Measurements from ENCODE around the gene ZNF839.
"Not testable (repeated sequence)": the region's sequence is repeated elsewhere in the genome, so short reads cannot be mapped to it uniquely, and the experiment has no call there.

Gene ZNF839

DNA sequence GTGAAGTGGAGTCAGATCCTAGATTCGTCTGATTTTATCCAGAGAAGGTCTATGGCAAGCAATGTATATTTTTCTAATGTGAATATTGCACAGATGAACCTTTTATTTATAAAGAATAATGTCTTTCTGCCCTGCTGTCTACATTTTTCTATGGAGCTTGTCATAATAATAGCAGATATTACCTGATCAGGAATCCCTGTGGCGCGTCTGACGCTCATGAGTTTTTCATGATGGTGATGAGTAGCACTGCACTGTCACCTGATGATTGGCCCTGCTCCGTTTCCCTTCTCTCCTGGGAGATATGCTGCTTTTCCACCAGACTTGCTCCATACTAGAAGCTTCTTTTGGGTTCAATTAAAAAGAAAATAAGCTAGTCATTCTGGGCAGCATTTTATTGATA lies 22.7 kb downstream of the ZNF839 start:
- DNase-seq: no peak

DNA sequence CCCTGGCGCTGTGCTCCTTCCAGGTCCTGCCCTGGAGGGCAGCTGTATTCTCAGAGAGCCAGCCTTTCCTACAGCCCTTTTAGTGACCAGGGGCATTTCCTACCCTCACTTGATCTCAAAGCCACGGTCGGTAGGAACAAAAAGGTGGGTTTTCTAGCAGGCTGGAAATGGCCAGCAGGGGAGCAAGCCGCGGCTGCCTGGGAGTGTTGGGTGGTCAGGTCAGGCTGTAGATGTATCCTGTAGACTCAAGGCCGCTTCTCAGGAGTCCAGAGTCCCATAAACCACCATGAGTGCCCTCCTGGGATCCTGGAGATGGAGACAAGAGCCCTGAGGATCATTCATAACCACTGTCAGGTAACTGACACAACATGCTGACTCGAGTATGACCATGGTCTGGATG lies 24.5 kb downstream of the ZNF839 start:
- no peak for DNase-seq

DNA sequence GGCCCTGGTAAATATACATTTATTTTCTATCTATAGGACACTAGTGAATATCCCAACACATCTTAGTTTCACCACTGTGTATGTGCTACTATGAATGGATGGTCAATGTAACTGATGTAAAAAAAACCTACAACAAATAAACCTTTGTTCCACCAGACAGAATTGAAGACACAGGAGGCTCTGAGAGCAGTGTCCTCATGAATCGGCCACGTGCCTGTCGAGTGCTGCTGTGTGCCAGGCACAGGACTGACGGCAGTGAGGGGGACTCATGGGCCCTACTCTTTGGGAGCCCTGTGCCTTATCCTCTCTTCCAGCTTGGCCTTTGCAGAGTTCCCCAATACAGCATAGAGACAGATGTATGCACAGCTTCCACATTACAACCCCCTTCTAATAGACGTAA lies 24.9 kb downstream of the ZNF839 start:
- DNase-seq: no peak

DNA sequence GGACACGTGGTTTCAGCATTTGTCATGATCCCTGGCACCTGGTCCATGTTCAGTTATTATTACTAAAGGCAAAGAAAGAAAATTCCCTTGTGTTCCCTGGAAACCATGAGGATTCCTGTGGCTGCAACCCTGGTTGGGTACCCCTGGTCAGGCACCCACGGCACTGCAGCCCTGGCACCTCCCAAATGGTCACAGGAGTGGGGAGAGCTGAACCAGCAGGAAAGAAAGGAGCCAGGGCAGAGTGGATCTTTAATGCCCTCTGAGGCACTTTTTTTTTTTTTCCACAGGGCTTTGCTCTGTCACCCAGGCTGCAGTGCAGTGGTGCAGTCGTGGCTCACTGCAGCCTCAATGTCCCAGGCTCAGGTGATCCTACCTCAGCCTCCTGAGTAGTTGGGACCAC lies 25.7 kb downstream of the ZNF839 start:
- DNase-seq: no peak

DNA sequence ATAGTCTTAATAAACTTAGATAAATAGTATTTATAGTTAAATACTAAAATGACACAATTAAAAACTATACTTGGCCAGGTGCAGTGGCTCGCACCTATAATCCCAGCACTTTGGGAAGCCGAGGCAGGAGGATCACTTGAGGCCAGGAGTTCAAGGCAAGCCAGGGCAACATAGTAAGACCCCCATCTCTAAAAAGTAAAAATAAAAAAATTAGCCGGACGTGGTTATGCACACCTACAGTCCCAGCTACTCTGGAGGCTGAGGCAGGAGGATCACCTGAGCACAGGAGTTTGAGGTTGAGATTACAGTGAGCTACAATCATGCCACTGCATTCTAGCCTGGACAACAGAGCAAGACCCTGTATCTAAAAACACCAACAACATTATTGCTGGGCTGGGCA lies 27.1 kb downstream of the ZNF839 start:
- no peak for DNase-seq

DNA sequence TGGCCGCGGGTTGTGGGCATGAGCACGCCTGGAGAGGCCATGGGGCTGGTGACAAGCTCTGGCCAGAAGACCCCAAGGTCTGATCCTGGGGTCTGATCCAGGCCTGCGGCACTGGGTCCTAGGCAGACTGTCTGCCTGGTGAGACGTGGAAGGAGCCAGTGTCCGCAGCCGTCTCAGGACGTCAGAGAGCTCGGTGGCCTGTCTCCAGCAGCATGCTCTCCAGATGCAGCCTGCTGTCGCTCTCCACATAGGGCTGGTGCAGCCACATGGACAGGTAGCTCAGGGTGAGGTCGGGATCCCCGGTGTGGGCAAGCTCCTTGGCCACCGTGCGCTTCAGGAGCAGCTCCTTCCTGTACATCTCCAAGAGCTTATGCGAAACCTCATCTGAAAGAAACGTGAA lies 28.8 kb downstream of the ZNF839 start:
- DNase-seq: no peak

DNA sequence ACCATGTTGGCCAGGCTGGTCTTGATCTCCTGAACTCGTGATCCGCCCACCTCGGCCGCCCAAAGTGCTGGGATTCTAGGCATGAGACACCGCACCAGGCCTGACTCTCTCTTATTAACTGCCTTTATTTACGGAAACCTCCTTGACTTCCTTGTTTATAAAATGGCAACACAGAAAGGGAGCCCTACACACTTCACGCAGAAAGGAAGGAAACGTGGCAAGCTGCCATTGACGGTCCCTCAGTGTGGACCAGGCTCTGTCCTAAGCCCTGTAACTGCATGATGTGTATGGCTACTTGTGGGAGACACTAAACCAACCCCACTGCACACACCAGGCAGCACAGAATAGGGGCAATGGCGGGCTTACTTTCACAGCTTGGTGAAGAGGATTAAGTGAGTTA lies 31.5 kb downstream of the ZNF839 start:
- no peak for DNase-seq

DNA sequence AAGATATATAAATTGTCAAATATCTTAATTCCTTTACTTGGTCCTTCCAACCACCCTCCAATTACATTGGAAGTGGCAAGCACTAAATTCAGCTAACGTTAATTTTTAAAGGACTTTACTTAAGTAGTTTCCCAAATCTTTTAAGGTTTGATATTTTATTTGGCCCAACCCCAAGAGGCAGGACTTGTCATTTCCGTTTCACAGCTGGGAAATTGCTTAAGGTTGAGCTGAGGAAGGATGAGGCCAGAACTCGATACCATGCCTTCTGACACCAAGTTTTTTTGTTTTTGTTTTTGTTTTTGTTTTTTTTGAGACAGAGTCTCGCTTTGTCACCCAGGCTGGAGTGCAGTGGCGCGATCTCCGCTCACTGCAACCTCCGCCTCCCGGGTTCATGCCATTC lies 32.0 kb downstream of the ZNF839 start:
- not testable (repeated sequence) for DNase-seq

DNA sequence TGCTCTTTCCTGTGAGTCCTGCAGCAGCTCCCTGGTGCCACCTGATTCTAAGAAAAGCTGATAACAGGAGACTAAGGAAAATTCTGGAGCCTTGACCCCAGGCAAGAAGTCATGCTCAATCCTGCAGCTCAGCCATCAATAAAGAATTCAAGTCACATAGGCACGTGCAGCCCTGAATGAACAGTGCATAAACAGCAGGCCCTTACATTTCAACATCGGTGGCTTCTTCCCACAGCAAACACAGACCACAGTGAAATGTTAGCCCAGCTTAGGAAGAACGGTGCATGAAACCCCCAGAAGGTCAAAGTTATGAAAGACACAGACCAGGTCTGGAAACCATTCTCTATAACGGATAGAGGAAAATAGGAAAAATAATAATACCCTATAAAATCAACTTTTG lies 32.7 kb downstream of the ZNF839 start:
- DNase-seq: no peak

DNA sequence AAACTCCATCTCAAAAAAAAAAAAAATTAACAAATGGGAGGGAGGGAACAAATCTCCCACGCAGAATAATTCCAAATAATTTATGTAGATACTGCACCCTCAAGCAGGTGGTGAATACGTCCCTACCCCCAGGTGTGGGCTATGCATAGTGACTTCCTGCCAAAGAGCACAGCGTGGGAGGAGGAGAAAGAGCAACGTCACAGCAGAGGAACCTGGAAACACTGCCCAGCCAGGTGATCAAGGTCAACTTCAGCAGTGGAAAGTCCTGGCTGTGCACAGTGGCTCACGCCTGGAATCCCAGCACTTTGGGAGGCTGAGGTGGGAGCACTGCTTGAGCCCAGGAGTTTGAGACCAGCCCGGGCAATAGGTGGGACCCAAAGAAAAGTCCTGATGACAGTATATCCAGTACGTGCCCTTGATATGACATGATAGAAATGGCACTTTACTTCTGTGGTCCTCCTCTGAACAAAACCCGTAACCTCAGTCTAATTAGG lies 33.6 kb downstream of the ZNF839 start:
- DNase-seq: no peak

DNA sequence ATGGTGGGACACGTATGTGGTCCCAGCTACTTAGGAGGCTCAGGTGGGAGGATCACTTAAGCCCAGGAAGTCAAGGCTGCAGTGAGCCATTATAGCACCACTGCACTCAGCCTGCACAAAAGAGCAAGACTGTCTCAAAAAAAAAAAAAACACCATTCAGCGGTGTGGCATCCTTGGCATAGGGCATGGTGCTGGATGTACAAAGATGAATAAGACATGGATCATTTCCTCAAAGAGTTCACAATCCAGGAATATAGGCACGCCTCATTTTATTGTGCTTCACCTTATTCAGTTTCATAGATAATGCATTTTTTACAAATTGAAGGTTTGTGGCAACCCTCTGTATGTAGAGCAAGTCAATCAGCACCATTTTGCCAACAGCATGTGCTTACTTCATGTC lies 36.7 kb downstream of the ZNF839 start:
- DNase-seq: no peak

DNA sequence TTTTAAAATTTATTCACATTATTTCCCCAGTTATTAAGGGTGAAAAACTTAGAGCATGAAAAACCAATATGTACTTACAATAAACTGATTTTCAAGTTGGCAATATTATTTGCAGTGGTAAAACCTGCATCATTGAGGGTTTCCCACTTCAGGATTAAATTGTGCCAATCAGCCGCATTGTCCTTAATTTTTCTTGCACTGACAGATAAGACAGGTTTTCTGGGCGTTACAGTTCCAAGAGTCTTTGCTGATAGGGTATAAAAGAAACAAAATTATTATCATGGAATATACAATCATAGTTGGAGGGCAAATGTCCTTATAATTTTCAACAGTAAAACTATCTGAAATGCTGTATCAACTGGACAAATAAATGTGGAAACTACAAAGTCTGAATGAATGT lies 39.8 kb downstream of the ZNF839 start:
- DNase-seq: no peak

DNA sequence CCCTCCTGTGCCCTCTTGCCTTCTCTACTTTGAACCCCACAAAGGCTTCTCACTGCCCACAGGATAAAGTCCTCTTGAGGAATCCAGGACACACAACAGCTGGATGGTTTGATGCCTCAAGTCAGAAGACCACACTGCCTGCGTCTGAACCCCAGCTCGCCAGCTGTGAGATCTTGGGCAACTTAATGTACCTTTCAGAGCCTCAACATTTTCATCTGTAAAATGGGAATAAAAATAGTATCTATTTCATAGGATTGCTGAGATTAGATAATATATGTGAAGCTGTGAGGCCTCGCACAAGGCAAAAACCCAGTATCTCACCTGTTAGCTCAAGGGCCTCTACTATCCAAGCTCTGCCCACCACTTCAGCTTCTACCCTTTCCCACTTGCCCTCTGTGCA lies 40.8 kb downstream of the ZNF839 start:
- no peak for DNase-seq

DNA sequence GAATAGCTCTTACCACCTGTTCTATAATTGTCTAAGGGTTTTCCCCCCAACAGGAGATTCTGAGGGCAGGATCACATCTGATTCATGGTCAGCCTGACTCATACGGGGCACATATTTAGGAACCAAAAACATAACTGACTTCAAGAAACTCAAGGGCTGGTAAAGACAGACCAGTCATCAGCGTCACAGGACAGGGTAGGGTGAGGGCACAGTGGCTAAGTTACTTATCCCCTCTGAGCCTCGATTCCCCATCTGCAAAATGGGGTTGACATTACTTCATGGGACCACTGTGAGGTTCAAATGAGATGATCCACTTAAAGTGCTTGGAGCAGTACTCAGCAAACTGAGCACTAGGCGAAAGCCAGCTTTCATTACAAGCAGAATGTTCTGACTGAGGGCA lies 42.5 kb downstream of the ZNF839 start:
- peak in 1 of 4 experiments; percentile 34 for DNase-seq

DNA sequence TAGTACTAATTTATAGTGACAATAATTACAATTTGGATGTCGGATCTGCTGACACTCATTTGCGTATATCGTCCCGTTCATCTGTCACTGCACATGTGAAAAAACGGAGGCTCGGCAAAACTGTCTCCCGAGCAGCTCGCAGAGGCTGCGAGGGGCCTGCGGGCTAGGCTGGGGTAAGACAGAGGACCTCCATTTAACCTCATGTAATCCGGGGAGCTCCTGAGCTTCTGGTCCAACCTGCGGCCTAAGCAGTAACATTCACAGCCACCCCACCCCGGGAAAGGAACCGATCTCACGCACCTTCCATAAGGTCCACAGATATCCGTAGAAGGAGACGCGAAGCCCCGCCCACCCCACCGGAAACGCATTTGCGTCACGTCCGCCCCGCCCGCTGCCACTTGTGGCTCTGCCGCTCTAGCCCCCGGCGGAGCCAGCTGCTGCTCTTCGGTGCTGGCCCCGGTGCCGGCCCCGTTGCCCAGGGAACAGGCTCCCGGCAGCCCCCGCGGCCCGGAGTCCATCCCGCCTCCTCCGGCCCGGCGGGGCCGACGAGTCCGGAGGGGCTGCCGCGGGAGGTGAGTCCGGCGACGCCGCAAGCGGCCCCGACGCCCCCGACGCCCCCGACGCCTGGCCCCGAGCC lies 43.1 kb downstream of the ZNF839 start, which contains the start of the genes CINP and TECPR2:
Gene CINP (minus strand): TSS at position 346 of the 637 bp plus-strand sequence. CDS start 39 bp downstream, at position 307.
Gene TECPR2 (plus strand): TSS at position 397 of the 637 bp plus-strand sequence. CDS start 13,781 bp downstream, outside the sequence.
- peak; percentile 92 to 95 (median 93) for DNase-seq

DNA sequence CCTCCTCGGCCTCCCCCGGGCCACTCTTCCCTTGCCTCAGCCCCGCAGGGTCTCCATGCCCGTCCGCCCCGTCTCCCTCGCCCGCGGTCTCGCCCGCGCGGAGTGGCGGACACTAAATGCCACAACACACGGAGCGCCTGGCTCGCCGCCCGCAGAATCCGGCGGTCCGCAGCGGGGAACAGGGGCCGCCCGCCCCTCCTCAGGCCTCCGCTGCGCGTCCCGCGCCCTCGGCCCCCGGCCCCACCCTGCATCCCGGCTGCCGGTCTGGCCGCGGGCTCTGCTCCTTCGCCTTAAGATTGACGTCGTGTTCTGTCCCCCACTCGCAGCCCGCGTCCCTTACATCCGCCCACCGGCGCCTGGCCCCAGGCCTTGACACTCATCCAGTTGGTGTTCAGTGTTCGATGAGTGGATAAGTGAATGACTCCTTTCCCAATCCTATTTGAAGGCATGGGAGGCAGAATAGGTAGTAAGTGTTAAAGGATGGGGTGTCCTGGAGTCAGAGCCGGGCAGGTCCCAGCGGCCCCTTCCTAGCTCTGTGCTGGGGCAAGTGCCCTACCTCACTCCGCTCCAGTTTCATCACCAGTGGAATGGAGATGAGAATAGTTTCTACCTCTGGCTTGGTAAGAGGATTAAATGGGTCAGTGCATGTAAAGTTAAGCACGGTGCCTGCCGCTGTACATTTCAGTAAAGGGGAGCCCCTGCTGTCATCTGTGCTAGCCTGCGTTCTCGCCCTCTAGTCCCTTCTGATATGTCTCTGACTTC lies 43.8 kb downstream of the ZNF839 start:
- no peak for DNase-seq

DNA sequence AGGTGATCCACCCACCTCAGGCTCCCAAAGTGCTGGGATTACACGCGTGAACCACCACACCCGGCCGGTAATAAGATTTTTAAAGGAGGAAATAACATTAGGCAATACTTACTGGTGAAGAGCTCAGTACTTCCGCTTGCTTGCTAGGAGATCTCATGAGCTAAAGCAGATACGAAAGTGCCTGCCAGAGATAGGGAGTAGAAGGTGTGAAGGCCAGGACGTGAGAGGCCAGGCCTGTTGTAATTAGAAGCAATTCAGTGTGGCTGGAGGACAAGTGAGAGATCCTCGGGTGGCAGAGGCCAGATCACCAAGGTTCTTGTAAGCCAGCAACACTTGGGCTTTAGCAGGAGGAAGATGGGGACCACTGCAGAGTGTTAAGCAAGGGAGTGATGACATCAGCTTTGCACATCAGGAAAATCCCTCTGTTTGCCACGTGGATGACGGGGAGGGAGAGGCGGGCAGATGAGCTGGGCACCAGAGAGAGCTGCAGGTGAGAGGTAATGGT lies 50.8 kb downstream of the ZNF839 start:
- DNase-seq: no peak

DNA sequence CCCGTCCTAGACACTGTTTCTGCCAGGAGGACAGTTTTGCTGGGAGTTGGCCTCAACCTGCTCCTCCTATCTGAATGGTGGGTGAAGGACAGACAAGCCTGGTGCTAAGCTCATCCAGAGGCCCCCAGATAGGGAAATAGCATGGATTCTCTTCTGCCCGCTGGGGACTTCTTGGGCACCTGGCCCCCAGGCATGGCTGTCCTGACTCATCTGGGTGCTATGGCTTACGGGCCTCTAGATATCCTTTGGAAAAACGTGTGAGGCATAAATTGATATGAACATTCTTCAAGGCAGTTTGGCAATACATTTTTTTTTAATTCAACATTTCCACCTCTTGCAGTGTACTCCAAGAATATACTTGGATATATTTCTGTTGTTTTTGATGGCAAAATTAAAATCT lies 51.8 kb downstream of the ZNF839 start:
- no peak for DNase-seq

DNA sequence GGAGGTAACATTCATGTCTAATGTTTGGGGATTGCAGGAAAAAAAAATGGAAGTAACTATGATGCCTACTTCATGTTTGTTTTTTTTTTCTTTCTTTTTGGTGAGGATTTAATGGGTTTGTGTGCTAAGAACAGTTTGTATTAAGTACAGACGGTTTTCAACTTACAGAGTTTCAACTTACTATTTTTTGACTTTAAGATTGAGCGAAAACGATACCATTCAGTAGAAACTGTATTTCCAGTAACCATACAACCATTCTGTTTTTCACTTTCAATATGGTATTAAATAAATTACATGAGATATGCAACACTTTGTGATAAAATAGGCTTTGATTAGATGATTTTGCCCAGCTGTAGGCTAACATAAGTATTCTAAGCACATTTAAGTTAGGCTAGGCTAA lies 53.6 kb downstream of the ZNF839 start:
- DNase-seq: no peak

DNA sequence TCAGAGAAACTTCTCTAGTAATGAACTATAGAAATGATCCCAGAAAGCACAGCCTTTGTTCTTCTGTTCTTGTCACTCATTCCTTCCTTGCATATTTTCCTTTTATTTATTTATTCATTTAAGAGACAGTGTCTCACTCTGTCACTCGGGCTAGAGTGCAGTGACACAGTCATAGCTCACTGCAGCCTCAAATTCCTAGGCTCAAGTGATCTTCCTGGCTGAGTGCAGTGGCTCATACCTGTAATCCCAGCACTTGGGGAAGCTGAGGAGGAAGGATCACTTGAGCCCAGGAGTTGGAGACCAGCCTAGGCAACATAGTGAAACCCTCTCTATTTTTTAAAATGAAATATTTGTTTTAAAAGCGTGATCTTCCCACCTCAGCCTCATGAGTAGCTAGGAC lies 54.7 kb downstream of the ZNF839 start:
- DNase-seq: no peak

DNA sequence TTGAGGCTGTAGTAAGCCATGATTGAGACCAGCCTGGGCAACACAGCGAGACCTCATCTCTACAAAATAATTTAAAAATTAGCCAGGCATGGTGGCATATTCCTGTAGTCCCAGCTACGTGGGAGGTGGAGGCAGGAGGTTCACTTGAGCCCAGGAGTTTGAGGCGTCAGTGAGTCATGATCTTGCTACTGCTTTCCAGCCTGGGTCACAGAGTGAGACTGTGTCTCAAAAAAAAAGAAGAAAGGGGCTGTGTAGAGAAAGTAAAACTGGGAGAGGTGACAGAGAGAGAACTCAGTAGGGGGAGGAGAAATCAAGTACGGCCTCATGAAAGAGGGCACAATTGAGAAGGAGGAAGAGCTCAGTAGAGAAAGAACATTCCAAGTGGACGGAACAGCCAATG lies 55.6 kb downstream of the ZNF839 start:
- no peak for DNase-seq

DNA sequence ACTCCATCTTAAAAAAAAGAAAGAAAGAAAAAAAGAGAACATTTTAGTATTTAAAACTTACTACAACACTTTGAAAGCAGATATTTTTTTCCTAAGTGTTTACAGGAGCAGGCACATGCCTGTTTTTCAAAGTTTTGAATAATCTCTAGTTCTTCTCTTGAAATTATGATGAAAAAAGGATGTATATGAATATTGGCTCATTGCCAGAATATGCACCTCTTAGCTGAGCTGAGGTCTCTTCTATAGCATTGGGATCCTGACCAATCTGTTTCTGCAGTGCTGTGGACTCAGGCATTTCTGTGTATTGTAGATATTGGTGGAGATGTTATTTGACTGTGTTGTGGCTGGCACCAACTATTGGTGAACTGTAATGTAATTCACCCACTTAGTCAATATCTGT lies 58.1 kb downstream of the ZNF839 start:
- DNase-seq: no peak

DNA sequence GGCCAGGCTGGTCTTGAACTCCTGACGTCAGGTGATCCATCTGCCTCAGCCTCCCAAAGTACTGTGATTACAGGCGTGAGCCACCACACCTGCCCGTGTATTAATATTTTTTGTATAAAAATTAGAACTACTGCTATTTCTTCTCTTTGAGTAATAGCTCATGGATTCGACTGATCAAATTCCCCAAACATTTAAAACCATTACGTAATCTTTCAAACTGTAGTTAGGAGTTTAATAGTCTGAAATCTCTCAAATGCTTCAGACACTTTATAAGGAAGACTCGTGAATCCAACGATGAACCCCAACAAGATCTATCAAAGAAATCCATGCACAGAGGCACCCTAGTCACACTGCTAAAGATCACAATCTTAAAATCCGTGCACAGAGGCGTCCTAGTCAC lies 59.3 kb downstream of the ZNF839 start:
- no peak for DNase-seq

DNA sequence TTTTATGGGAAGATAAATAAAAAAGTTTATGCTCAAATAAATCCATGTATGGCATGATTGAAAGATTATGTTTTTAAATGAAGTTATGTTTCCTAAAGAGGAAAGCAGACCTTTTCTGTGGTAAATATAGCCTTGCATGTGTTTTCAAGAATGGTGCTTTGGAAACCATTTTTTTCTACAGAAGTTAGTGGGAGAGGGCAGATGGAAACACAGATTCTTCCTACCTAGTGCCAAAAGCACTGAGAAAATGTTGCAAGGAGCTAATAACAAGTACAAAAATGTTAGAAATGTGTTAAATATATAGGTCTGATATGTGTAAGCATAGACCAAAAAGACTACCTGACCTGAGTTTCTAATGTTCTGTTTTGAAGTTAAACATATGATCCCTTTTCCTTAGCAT lies 67.5 kb downstream of the ZNF839 start:
- no peak for DNase-seq
